ENCODE results near the gene POLN. TPM values are rescaled to one million over a fixed set of nuclear protein-coding genes. Genes with fewer than 3 reads are reported as not detected.
"Not testable (repeated sequence)": the region's sequence is repeated elsewhere in the genome, so short reads cannot be mapped to it uniquely, and the experiment has no call there.

POLN gene
- polyA plus RNA-seq, 10 donors: 1.6 to 4.8 (median 2.4) TPM

- no peak for DNase-seq
Measured at GRCh38 chr4:2042204-2042946, 199.5 kb downstream of the POLN start.

- peak; percentile 55 to 85 (median 81) for DNase-seq
Measured at GRCh38 chr4:2041239-2042130, 200.4 kb downstream of the POLN start.

GRCh38 chr4:2040391-2041238 lies 201.3 kb downstream of the POLN start:
- DNase-seq: no peak

GRCh38 chr4:2036866-2037265 lies 205.1 kb downstream of the POLN start:
- DNase-seq: no peak

GRCh38 chr4:2036327-2036726 lies 205.6 kb downstream of the POLN start:
- DNase-seq: no peak

- DNase-seq: not testable (repeated sequence)
Measured at GRCh38 chr4:2031161-2031560, 210.8 kb downstream of the POLN start.

GRCh38 chr4:2027120-2027519 lies 214.8 kb downstream of the POLN start:
- not testable (repeated sequence) for DNase-seq

GRCh38 chr4:2025817-2026216 lies 216.1 kb downstream of the POLN start:
- no peak for DNase-seq

GRCh38 chr4:2024683-2025082 lies 217.2 kb downstream of the POLN start:
- DNase-seq: no peak

Other genes starting within 250 kb of the POLN start
- gene NELFA, start 233.1 kb downstream of the POLN start, polyA plus RNA-seq (ENCODE audit: insufficient read length in 10 of 10): 10 to 100 TPM; 16.8 to 25.6 (median 20.7) TPM
- gene NAT8L, start 182.8 kb downstream of the POLN start, polyA plus RNA-seq (ENCODE audit: insufficient read length in 10 of 10): 1 to 10 TPM; 1.4 to 2.9 (median 2.3) TPM
- gene HAUS3, start within 50 bp of the POLN start, polyA plus RNA-seq (ENCODE audit: insufficient read length in 10 of 10): 10 to 100 TPM in 9 of 10 donors, 1 to 10 TPM in 1; 10.0 to 16.6 (median 14.0) TPM
- gene MXD4, start 20.0 kb upstream of the POLN start, polyA plus RNA-seq (ENCODE audit: insufficient read length in 10 of 10): 10 to 100 TPM; 38.2 to 60.5 (median 52.1) TPM
- 1 to 10 TPM in 9 of 10 donors, under 1 TPM in 1; 0.67 to 3.4 (median 1.7) TPM for gene ZFYVE28, start 176.5 kb upstream of the POLN start, polyA plus RNA-seq (ENCODE audit: insufficient read length in 10 of 10)
- gene CFAP99, start 176.8 kb upstream of the POLN start, polyA plus RNA-seq (ENCODE audit: insufficient read length in 10 of 10): under 1 TPM in 2 of 10 donors, not detected in 8; 0.17 to 0.20 TPM
- gene RNF4, start 227.0 kb upstream of the POLN start, polyA plus RNA-seq (ENCODE audit: insufficient read length in 10 of 10): 10 to 100 TPM; 36.8 to 55.9 (median 40.5) TPM